CD14-positive monocyte (primary cell): ENCODE measurements around the gene PAX9. TPM values are rescaled to one million over a fixed set of nuclear protein-coding genes. Genes with fewer than 3 reads are reported as not detected.

ENCODE experiments used
- DNase-seq, 3 donors: peaks; one replicate each; pipeline ENCODE4 v3.0.0-alpha.2; 2011 to 2022
- H2AFZ ChIP-seq: 2 replicates; pipeline ENCODE4 v1.6.0; 2012; ENCODE audit warnings: mild to moderate bottlenecking, low read depth, low read length, inconsistent platforms; ENCODE audit not compliant: insufficient read depth, poor library complexity, severe bottlenecking
- H3K27ac ChIP-seq, 2 donors: 1 replicate in 1 of 2; 2 replicates in 1 of 2; pipeline ENCODE4 v1.5.1; 2012 to 2013; ENCODE audit warnings: low read length in 2 of 2, control low read depth in 1 of 2, inconsistent platforms in 1 of 2, low read depth in 1 of 2, mild to moderate bottlenecking in 1 of 2
- H3K27me3 ChIP-seq, 2 donors: one replicate each; pipeline versions ENCODE4 v1.6.0 to v1.6.1; 2011 to 2013; ENCODE audit warnings: low read length in 2 of 2; ENCODE audit not compliant: control insufficient read depth in 2 of 2, insufficient read depth in 2 of 2
- H3K36me3 ChIP-seq, 2 donors: replicated peaks in 1 of 2; 1 replicate in 1 of 2; 2 replicates in 1 of 2; pipeline versions ENCODE4 v1.5.1 to v1.6.1; 2012 to 2013; ENCODE audit warnings: low read length in 2 of 2, control low read depth in 1 of 2, inconsistent platforms in 1 of 2, mild to moderate bottlenecking in 1 of 2; ENCODE audit not compliant: insufficient read depth in 2 of 2, control insufficient read depth in 1 of 2
- H3K4me1 ChIP-seq, 2 donors: 1 replicate in 1 of 2; 2 replicates in 1 of 2; pipeline versions ENCODE4 v1.5.1 to v1.6.1; 2012 to 2013; ENCODE audit warnings: low read length in 2 of 2, control low read depth in 1 of 2, inconsistent platforms in 1 of 2, mild to moderate bottlenecking in 1 of 2, moderate library complexity in 1 of 2; ENCODE audit not compliant: insufficient read depth in 2 of 2, control insufficient read depth in 1 of 2
- H3K4me2 ChIP-seq: replicated peaks from 2 replicates; pipeline ENCODE3; 2012; ENCODE audit warnings: low read length, moderate library complexity, mild to moderate bottlenecking; ENCODE audit not compliant: poor library complexity, severe bottlenecking; ENCODE audit errors: extremely low read depth
- H3K4me3 ChIP-seq, 3 experiments: fragments of 200-600 bp in 1 of 3; sonication (generic) in 1 of 3; replicated peaks in 1 of 3; 1 replicate in 2 of 3; 2 replicates in 1 of 3; pipeline ENCODE4 v1.5.1; 2011 to 2013; ENCODE audit warnings: low read length in 3 of 3, mild to moderate bottlenecking in 3 of 3, control low read depth in 2 of 3, low read depth in 2 of 3, inconsistent platforms in 1 of 3, moderate library complexity in 1 of 3
- H3K79me2 ChIP-seq: 2 replicates; pipeline ENCODE4 v1.6.0; 2012; ENCODE audit warnings: mild to moderate bottlenecking, control low read depth, inconsistent platforms, low read length, moderate library complexity; ENCODE audit not compliant: insufficient read depth
- H3K9ac ChIP-seq: 2 replicates; pipeline ENCODE4 v1.6.0; 2017; ENCODE audit warnings: low read length, mild to moderate bottlenecking; ENCODE audit not compliant: insufficient read depth, poor library complexity, severe bottlenecking
- H3K9me3 ChIP-seq, 2 donors: replicated peaks in 1 of 2; 1 replicate in 1 of 2; 2 replicates in 1 of 2; pipeline versions ENCODE4 v1.5.1 to v1.6.1; 2012 to 2013; ENCODE audit warnings: low read length in 2 of 2, control low read depth in 1 of 2; ENCODE audit not compliant: control insufficient read depth in 1 of 2, insufficient read depth in 1 of 2
- H4K20me1 ChIP-seq: 2 replicates; pipeline ENCODE4 v1.6.0; 2012; ENCODE audit warnings: mild to moderate bottlenecking, low read length, control low read depth, moderate library complexity; ENCODE audit not compliant: insufficient read depth
- H3K27ac Mint-ChIP-seq, 7 donors: one replicate each; pipeline ENCODE4 v1.8.0; 2020; ENCODE audit warnings: mild to moderate bottlenecking in 7 of 7, mixed read lengths in 7 of 7, moderate library complexity in 6 of 7, inconsistent platforms in 2 of 7
- H3K27me3 Mint-ChIP-seq, 3 donors: one replicate each; pipeline ENCODE4 v1.8.0; 2021 to 2022; ENCODE audit warnings: low read depth in 3 of 3, mild to moderate bottlenecking in 3 of 3, mixed read lengths in 3 of 3, moderate library complexity in 3 of 3, inconsistent platforms in 1 of 3
- H3K36me3 Mint-ChIP-seq, 2 donors: one replicate each; pipeline ENCODE4 v1.8.0; 2020; ENCODE audit warnings: mixed read lengths in 2 of 2, inconsistent platforms in 1 of 2, mild to moderate bottlenecking in 1 of 2
- H3K4me1 Mint-ChIP-seq: one replicate; pipeline ENCODE4 v1.8.0; 2020; ENCODE audit warnings: mild to moderate bottlenecking, mixed read lengths
- H3K4me3 Mint-ChIP-seq, 2 donors: one replicate each; pipeline ENCODE4 v1.8.0; 2020; ENCODE audit warnings: mild to moderate bottlenecking in 2 of 2, mixed read lengths in 2 of 2, moderate library complexity in 1 of 2
- H3K9me3 Mint-ChIP-seq, 7 donors: one replicate each; pipeline ENCODE4 v1.8.0; 2020 to 2022; ENCODE audit warnings: mixed read lengths in 7 of 7, mild to moderate bottlenecking in 6 of 7, moderate library complexity in 6 of 7, inconsistent platforms in 2 of 7
- CTCF ChIP-seq: fragments of 200-600 bp; IDR thresholded peaks from one replicate; pipeline ENCODE4 v1.8.0; 2022; ENCODE audit warnings: antibody characterized with exemption, mild to moderate bottlenecking
- WGBS: methylation state at CpG from one replicate; pipeline ENCODE4 v1.1.5; 2013; ENCODE audit warnings: missing lambda C conversion rate; ENCODE audit not compliant: insufficient coverage; 5-methylcytosine and 5-hydroxymethylcytosine counted together
- intact Hi-C, 2 donors: fragments of 100-400 bp; cut with micrococcal nuclease; formaldehyde crosslinking; loops; one replicate each; pipeline versions ENCODE4 v1.15.0 to v1.15.1; 2023
- polyA plus RNA-seq, 3 donors: library from polyadenylated mRNA; depleted of rRNA in 1 of 3; unstranded in 2 of 3; stranded (reverse) in 1 of 3; fragments of 300-500 nt in 2 of 3; fragments of >200 nt in 1 of 3; fragmentation: Illumina TruSeq in 2 of 3; gene quantifications; 1 replicate in 2 of 3; 2 replicates in 1 of 3; pipeline ENCODE4 v1.2.3, GENCODE V29; 2012 to 2021

The PAX9 gene
- polyA plus RNA-seq, 3 donors, result not detected

GRCh38 chr14:36721877-36722276 lies 60.2 kb downstream of the PAX9 start:
- intact Hi-C loops, result no loop called here
- no peak overlapping the region for H3K9ac ChIP-seq
- peaks cover 0 to 3% (median 0%) of the 10 kb centered on the region in 7 donors for H3K9me3 Mint-ChIP-seq
- H3K27me3 ChIP-seq, result no peaks in the 10 kb centered on the region
- H3K4me1 Mint-ChIP-seq, result no peaks in the 10 kb centered on the region
- no peaks in the 10 kb centered on the region for H3K9me3 ChIP-seq
- H3K4me3 Mint-ChIP-seq, result no peak overlapping the region
- H3K79me2 ChIP-seq, result no peaks in the 10 kb centered on the region
- no peak overlapping the region for H3K4me2 ChIP-seq
- TF ChIP-seq CTCF, result no peak
- no peak overlapping the region for H3K4me3 ChIP-seq
- no CpG with 5 or more reads among the region's 1 CpG for WGBS
- H3K27ac Mint-ChIP-seq, result no peak overlapping the region
- no peak overlapping the region for H3K27ac ChIP-seq
- no peaks in the 10 kb centered on the region for H4K20me1 ChIP-seq
- no peaks in the 10 kb centered on the region for H3K36me3 ChIP-seq
- H3K4me1 ChIP-seq, result no peaks in the 10 kb centered on the region
- no peak for DNase-seq
- no peak overlapping the region for H2AFZ ChIP-seq
- H3K36me3 Mint-ChIP-seq, result no peaks in the 10 kb centered on the region
- peaks cover 0 to 2% (median 1%) of the 10 kb centered on the region in 3 donors for H3K27me3 Mint-ChIP-seq

- no peaks in the 10 kb centered on the region for H3K79me2 ChIP-seq
- intact Hi-C loops, result no loop called here
- no peak overlapping the region for H3K27ac ChIP-seq
- no peaks in the 10 kb centered on the region for H3K4me1 Mint-ChIP-seq
- H3K4me2 ChIP-seq, result no peak overlapping the region
- no peak overlapping the region for H3K9ac ChIP-seq
- H3K4me3 ChIP-seq, result no peak overlapping the region
- no peak overlapping the region for H3K27ac Mint-ChIP-seq
- no peaks in the 10 kb centered on the region for H3K36me3 Mint-ChIP-seq
- no peaks in the 10 kb centered on the region for H3K27me3 ChIP-seq
- WGBS, result 70% methylated on average over 1 of the region's 2 CpGs
- no peak overlapping the region for H3K4me3 Mint-ChIP-seq
- H3K36me3 ChIP-seq, result no peaks in the 10 kb centered on the region
- no peak for DNase-seq
- peaks cover 0 to 1% (median 0%) of the 10 kb centered on the region in 3 donors for H3K27me3 Mint-ChIP-seq
- no peak for TF ChIP-seq CTCF
- H2AFZ ChIP-seq, result no peak overlapping the region
- no peaks in the 10 kb centered on the region for H3K9me3 ChIP-seq
- H3K9me3 Mint-ChIP-seq, result peaks cover 0 to 3% (median 0%) of the 10 kb centered on the region in 7 donors
- H4K20me1 ChIP-seq, result no peaks in the 10 kb centered on the region
- H3K4me1 ChIP-seq, result no peaks in the 10 kb centered on the region
Observed at GRCh38 chr14:36723530-36723929, 61.9 kb downstream of the PAX9 start.
